Globus pallidus (tissue), 1 donor: ENCODE data around the gene ANKRD55.
"Not testable (repeated sequence)": the region's sequence is repeated elsewhere in the genome, so short reads cannot be mapped to it uniquely, and the experiment has no call there.

Source experiments
- DNase-seq: peaks from one replicate; pipeline ENCODE4 v3.0.0-alpha.2; 2015; ENCODE audit warnings: low spot score

The ANKRD55 gene

GRCh38 chr5:56233230-56233629 is at the start of gene ANKRD55:
Gene ANKRD55 (minus strand): TSS chr5:56233330. CDS start chr5:56232913, 417 bp downstream.
- peak; percentile 7 for DNase-seq

- DNase-seq: no peak
Measured at GRCh38 chr5:56282216-56282615, 49.1 kb upstream of the ANKRD55 start.

- no peak for DNase-seq
Measured at GRCh38 chr5:56281489-56282165, 48.5 kb upstream of the ANKRD55 start.

- DNase-seq: no peak
Measured at GRCh38 chr5:56279979-56280378, 46.8 kb upstream of the ANKRD55 start.

- no peak for DNase-seq
Measured at GRCh38 chr5:56279291-56279690, 46.2 kb upstream of the ANKRD55 start.

GRCh38 chr5:56278335-56278753 is 45.2 kb upstream of the ANKRD55 start:
- DNase-seq: no peak

GRCh38 chr5:56277573-56277972 is 44.4 kb upstream of the ANKRD55 start:
- DNase-seq: no peak

- DNase-seq: no peak
Measured at GRCh38 chr5:56273376-56273955, 40.3 kb upstream of the ANKRD55 start.

- DNase-seq: no peak
Measured at GRCh38 chr5:56272765-56273164, 39.6 kb upstream of the ANKRD55 start.

- DNase-seq: peak; percentile 81
Measured at GRCh38 chr5:56270568-56271392, 37.6 kb upstream of the ANKRD55 start.

- DNase-seq: peak; percentile 16
Measured at GRCh38 chr5:56270058-56270457, 36.9 kb upstream of the ANKRD55 start.

GRCh38 chr5:56269216-56269927 is 36.2 kb upstream of the ANKRD55 start:
- DNase-seq: no peak

- DNase-seq: not testable (repeated sequence)
Measured at GRCh38 chr5:56268707-56269106, 35.6 kb upstream of the ANKRD55 start.

- DNase-seq: no peak
Measured at GRCh38 chr5:56267856-56268255, 34.7 kb upstream of the ANKRD55 start.

- DNase-seq: no peak
Measured at GRCh38 chr5:56264417-56265025, 31.4 kb upstream of the ANKRD55 start.

GRCh38 chr5:56262279-56262678 is 29.1 kb upstream of the ANKRD55 start:
- DNase-seq: no peak

- no peak for DNase-seq
Measured at GRCh38 chr5:56259002-56259511, 25.9 kb upstream of the ANKRD55 start.

- DNase-seq: not testable (repeated sequence)
Measured at GRCh38 chr5:56257763-56258529, 24.8 kb upstream of the ANKRD55 start.

GRCh38 chr5:56257010-56257409 is 23.9 kb upstream of the ANKRD55 start:
- DNase-seq: no peak

GRCh38 chr5:56255502-56255901 is 22.4 kb upstream of the ANKRD55 start:
- DNase-seq: no peak

- no peak for DNase-seq
Measured at GRCh38 chr5:56253924-56254323, 20.8 kb upstream of the ANKRD55 start.
